Measurements from ENCODE around the gene ASTN2.

The ASTN2 gene

GRCh38 chr9:117156771-117157535 lies 257.9 kb downstream of the ASTN2 start:
- DNase-seq, result no peak

GRCh38 chr9:117156144-117156688 lies 258.6 kb downstream of the ASTN2 start:
- no peak for DNase-seq

GRCh38 chr9:117153021-117153420 lies 261.8 kb downstream of the ASTN2 start:
- DNase-seq, result no peak

- no peak for DNase-seq
Observed at GRCh38 chr9:117151716-117152115, 263.1 kb downstream of the ASTN2 start.

GRCh38 chr9:117149996-117150395 lies 264.9 kb downstream of the ASTN2 start:
- DNase-seq, result no peak

GRCh38 chr9:117145811-117146490 lies 268.9 kb downstream of the ASTN2 start:
- DNase-seq, result no peak

- no peak for DNase-seq
Observed at GRCh38 chr9:117145081-117145480, 269.8 kb downstream of the ASTN2 start.

GRCh38 chr9:117138231-117138630 lies 276.6 kb downstream of the ASTN2 start:
- DNase-seq, result no peak

GRCh38 chr9:117136461-117136860 lies 278.4 kb downstream of the ASTN2 start:
- DNase-seq, result no peak

- DNase-seq, result no peak
Observed at GRCh38 chr9:117135501-117136098, 279.3 kb downstream of the ASTN2 start.

GRCh38 chr9:117134826-117135500 lies 279.9 kb downstream of the ASTN2 start:
- DNase-seq, result no peak

- no peak for DNase-seq
Observed at GRCh38 chr9:117126871-117127270, 288.0 kb downstream of the ASTN2 start.

GRCh38 chr9:117125531-117125930 lies 289.3 kb downstream of the ASTN2 start:
- no peak for DNase-seq

- DNase-seq, result no peak
Observed at GRCh38 chr9:117123729-117124128, 291.1 kb downstream of the ASTN2 start.

GRCh38 chr9:117122953-117123352 lies 291.9 kb downstream of the ASTN2 start:
- DNase-seq, result no peak

- no peak for DNase-seq
Observed at GRCh38 chr9:117122102-117122501, 292.8 kb downstream of the ASTN2 start.

- no peak for DNase-seq
Observed at GRCh38 chr9:117121316-117121715, 293.5 kb downstream of the ASTN2 start.

GRCh38 chr9:117120061-117120460 lies 294.8 kb downstream of the ASTN2 start:
- DNase-seq, result no peak

GRCh38 chr9:117116084-117116483 lies 298.8 kb downstream of the ASTN2 start:
- DNase-seq, result no peak

GRCh38 chr9:117114768-117115167 lies 300.1 kb downstream of the ASTN2 start:
- DNase-seq, result no peak

GRCh38 chr9:117104716-117105495 lies 310.0 kb downstream of the ASTN2 start:
- no peak for DNase-seq

- no peak for DNase-seq
Observed at GRCh38 chr9:117104206-117104605, 310.7 kb downstream of the ASTN2 start.

Measured in effector CD8-positive, alpha-beta T cell (primary cell).